Progenitor cell of endocrine pancreas (in vitro differentiated cells): Measurements from ENCODE around the gene RRH. TPM values are rescaled to one million over a fixed set of nuclear protein-coding genes. Genes with fewer than 3 reads are reported as not detected.

Experiments
- DNase-seq: peaks from one replicate; pipeline ENCODE4 v3.0.0; 2021; ENCODE audit warnings: low spot score; ENCODE audit not compliant: unreplicated experiment
- H3K27ac Mint-ChIP-seq: 2 replicates; pipeline ENCODE4 v1.8.0; 2021; ENCODE audit warnings: mild to moderate bottlenecking, moderate library complexity, mixed read lengths
- H3K27me3 Mint-ChIP-seq: 2 replicates; pipeline ENCODE4 v1.8.0; 2021; ENCODE audit warnings: mixed read lengths
- H3K36me3 Mint-ChIP-seq: 2 replicates; pipeline ENCODE4 v1.8.0; 2022; ENCODE audit warnings: mixed read lengths; ENCODE audit not compliant: insufficient read depth
- H3K4me1 Mint-ChIP-seq: 2 replicates; pipeline ENCODE4 v1.8.0; 2021; ENCODE audit warnings: low read depth, mixed read lengths
- H3K4me3 Mint-ChIP-seq: 2 replicates; pipeline ENCODE4 v1.8.0; 2021; ENCODE audit warnings: low read depth, mild to moderate bottlenecking, moderate library complexity, mixed read lengths
- H3K9me3 Mint-ChIP-seq: 2 replicates; pipeline ENCODE4 v1.8.0; 2021; ENCODE audit warnings: low read depth, mixed read lengths
- CTCF ChIP-seq: fragments of 200-600 bp; sonication (generic); IDR thresholded peaks from one replicate; pipeline ENCODE4 v1.5.0; 2021; ENCODE audit warnings: antibody characterized with exemption, mild to moderate bottlenecking; ENCODE audit not compliant: unreplicated experiment
- total RNA-seq: library from RNA; stranded (reverse); gene quantifications from 2 replicates; pipeline ENCODE4 v1.2.1, GENCODE V29; 2021

The RRH gene
- total RNA-seq, 1 donor from 2014 or later: 0.57 TPM

GRCh38 chr4:109861271-109861670, 33.5 kb downstream of the RRH start:
- H3K36me3 Mint-ChIP-seq: no peaks in the 10 kb centered on the region
- DNase-seq: no peak
- no peaks in the 10 kb centered on the region for H3K4me1 Mint-ChIP-seq
- no peak overlapping the region for H3K27ac Mint-ChIP-seq
- no peak for TF ChIP-seq CTCF
- H3K4me3 Mint-ChIP-seq: no peak overlapping the region
- peaks cover 21% of the 10 kb centered on the region for H3K9me3 Mint-ChIP-seq
- H3K27me3 Mint-ChIP-seq: no peaks in the 10 kb centered on the region

DNA sequence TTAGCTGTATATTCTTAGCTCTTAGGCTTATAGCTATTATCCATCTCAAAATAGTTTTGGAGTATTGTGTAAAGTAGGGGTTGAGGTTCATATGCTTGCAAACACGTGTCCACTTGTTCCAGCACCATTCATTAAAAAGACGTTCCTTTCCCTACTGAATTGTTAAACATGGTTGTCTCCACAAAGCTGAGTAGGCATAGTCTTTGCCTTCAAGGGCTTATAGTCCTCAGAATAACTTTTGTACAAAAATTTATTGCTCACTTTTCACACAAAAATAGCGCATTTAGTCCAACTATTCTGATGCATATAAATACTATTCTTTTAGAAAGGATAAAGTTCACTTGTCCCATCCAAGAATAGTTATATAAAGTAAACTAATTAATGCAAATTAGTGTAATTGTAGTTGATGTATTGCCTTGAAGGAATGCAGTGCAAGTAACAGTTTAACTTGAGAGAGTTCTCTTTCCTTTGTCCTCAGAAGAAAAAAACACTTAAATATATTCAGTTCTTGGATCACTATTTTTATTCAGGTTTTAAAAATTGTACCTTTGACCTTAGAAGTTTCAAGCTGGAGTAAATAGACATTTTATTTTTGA, 34.2 kb downstream of the RRH start:
- Mint-ChIP-seq H3K9me3 (peaks cover 17% of the 10 kb centered on the region), H3K27ac (no peak overlapping the region), H3K36me3 (no peaks in the 10 kb centered on the region), H3K27me3 (no peaks in the 10 kb centered on the region), H3K4me1 (no peaks in the 10 kb centered on the region), H3K4me3 (no peak overlapping the region)
- DNase-seq: no peak
- no peak for TF ChIP-seq CTCF

- H3K36me3 Mint-ChIP-seq: no peaks in the 10 kb centered on the region
- H3K27ac Mint-ChIP-seq: no peak overlapping the region
- H3K9me3 Mint-ChIP-seq: peaks cover 5% of the 10 kb centered on the region
- no peaks in the 10 kb centered on the region for H3K27me3 Mint-ChIP-seq
- H3K4me3 Mint-ChIP-seq: no peak overlapping the region
- DNase-seq: no peak
- no peak for TF ChIP-seq CTCF
- H3K4me1 Mint-ChIP-seq: no peaks in the 10 kb centered on the region
These were observed 36.4 kb downstream of the RRH start for GRCh38 chr4:109864134-109864533.

DNA sequence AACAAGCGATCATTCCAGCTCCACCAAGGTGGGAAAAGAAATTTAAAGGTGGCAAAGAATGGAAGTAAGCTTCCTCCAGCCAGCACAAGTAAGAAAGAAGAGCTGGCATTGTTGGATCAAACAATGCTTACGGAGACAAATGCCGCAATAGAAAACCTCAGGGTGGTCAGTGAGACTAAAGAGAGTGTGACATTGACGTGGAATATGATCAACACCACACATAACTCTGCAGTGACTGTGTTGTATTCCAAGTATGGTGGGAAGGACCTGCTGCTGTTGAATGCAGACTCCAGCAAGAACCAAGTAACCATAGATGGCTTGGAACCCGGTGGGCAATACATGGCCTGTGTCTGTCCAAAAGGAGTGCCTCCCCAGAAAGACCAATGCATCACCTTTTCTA, 42.3 kb downstream of the RRH start:
- no peaks in the 10 kb centered on the region for H3K36me3 Mint-ChIP-seq
- TF ChIP-seq CTCF: no peak
- no peak overlapping the region for H3K27ac Mint-ChIP-seq
- no peak for DNase-seq
- H3K4me1 Mint-ChIP-seq: no peaks in the 10 kb centered on the region
- no peaks in the 10 kb centered on the region for H3K9me3 Mint-ChIP-seq
- no peak overlapping the region for H3K4me3 Mint-ChIP-seq
- H3K27me3 Mint-ChIP-seq: no peaks in the 10 kb centered on the region

- H3K4me3 Mint-ChIP-seq: no peak overlapping the region
- no peaks in the 10 kb centered on the region for H3K36me3 Mint-ChIP-seq
- no peaks in the 10 kb centered on the region for H3K9me3 Mint-ChIP-seq
- H3K27me3 Mint-ChIP-seq: no peaks in the 10 kb centered on the region
- no peak for DNase-seq
- H3K4me1 Mint-ChIP-seq: no peaks in the 10 kb centered on the region
- no peak overlapping the region for H3K27ac Mint-ChIP-seq
- TF ChIP-seq CTCF: no peak
These were observed 44.3 kb downstream of the RRH start for GRCh38 chr4:109872065-109872464.
